Measurements from ENCODE around the gene TSPAN9.

GRCh38 chr12:3036901-3037600 lies 40.1 kb upstream of the TSPAN9 start:
- TF ChIP-seq, protein P1, sequence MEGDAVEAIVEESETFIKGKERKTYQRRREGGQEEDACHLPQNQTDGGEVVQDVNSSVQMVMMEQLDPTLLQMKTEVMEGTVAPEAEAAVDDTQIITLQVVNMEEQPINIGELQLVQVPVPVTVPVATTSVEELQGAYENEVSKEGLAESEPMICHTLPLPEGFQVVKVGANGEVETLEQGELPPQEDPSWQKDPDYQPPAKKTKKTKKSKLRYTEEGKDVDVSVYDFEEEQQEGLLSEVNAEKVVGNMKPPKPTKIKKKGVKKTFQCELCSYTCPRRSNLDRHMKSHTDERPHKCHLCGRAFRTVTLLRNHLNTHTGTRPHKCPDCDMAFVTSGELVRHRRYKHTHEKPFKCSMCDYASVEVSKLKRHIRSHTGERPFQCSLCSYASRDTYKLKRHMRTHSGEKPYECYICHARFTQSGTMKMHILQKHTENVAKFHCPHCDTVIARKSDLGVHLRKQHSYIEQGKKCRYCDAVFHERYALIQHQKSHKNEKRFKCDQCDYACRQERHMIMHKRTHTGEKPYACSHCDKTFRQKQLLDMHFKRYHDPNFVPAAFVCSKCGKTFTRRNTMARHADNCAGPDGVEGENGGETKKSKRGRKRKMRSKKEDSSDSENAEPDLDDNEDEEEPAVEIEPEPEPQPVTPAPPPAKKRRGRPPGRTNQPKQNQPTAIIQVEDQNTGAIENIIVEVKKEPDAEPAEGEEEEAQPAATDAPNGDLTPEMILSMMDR (IDR thresholded peaks at IDR 0.05): no peak
- TF ChIP-seq POLR2A (IDR thresholded peaks at IDR 0.05): no peak
- no peak for TF ChIP-seq POLR2AphosphoS5 (IDR thresholded peaks at IDR 0.05)
- TF ChIP-seq EP300 (IDR thresholded peaks at IDR 0.05): no peak
